ENCODE data around the gene PER2.

Gene PER2

DNA sequence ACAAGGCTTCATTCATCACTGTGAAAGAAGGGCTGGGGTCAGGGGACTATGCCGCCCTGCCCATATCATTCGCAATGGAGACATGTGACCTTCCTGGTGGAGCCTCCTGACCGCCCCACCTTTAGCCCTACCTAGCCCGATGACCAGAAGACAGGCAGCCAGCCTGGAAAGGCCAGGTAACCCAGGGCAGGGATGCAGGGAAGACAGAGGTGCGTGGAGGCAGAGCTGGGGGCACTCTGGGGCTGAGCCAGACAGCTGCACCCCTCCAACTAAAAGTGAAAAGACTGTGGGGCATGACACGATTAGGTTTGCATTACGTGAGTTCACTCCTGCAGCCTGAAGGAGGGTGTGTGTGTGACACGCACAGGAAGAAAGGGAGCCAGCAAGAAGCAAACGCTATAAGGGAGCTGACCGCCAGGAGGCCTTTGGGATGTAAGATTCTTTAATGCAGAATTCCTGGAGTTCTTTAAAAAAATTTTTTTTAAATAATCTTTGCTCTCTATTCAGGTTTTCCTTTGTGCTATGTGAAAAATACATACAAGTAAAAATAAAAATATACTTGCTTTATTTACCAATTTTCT lies 44.8 kb downstream of the PER2 start:
- no peak for DNase-seq

GRCh38 chr2:238242731-238243495 lies 45.5 kb downstream of the PER2 start:
- no peak for DNase-seq

- no peak for DNase-seq
Measured at GRCh38 chr2:238241970-238242369, 46.4 kb downstream of the PER2 start.

GRCh38 chr2:238240757-238241711 lies 47.4 kb downstream of the PER2 start:
- DNase-seq, result peak; percentile 85

DNA sequence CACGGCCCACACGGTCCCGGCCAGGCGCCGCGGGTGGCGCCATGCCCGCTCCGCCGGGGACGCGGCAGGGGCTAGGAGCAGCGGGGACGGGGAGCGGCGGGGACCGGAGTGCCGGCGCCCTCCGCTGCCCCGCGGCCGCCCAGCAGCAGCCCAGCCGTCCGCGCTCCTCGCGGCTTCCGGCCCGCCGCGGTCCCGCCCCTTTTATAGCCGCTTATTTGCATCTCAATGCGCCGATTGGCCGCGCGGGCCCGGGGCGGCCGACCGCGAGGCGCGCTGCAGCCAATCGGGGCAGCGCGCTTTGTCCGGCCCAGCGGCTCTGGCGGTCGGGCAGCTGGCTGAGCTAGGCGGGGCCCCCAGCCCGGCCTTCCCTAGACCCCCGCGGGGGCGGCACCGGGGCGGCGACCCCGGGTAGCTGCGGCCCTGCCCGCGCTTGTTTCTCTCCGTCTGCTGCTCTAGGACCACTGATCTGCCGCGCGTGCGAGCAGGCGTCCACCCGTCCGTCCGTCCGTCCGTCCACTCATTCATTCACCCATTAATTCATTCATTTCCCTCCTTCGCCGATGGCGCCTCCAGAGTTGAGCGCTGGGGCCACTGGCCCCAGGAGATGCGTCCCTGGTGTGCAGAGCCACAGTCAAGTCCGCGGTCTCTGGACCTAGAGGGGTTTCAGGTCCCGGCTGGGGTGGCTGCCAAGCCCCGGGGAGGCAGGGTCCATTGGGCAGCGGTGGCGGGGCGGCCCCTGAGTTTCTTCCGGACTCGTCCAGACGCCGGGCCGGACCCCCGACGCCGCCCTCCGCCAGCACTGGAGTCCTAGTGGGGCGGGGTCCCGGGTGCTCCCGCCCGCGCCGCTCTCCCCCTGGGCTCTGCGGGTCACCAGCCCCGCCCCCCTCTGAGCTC lies 48.3 kb downstream of the PER2 start, which contains the start of gene HES6:
Gene HES6 (minus strand): TSS at position 176 of the 894 bp plus-strand sequence. CDS start 133 bp downstream, at position 43.
- DNase-seq, result peak; percentile 95

DNA sequence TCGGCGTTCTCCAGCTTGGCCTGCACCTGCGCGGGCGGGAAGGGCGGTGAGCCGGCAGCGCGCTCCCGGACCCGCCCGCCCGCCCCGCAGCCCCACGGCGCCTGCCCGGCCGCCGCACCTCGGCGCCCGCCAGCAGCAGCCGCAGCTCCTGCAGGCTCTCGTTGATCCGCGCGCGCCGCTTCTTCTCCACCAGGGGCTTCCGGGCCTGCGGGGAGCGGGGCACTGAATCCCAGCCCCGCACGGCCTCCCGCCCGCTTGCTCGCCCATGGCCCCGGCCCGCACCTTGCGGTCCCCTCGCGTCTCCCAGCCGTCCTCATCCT lies 48.9 kb downstream of the PER2 start:
- peak; percentile 71 for DNase-seq

- DNase-seq, result no peak
Measured at GRCh38 chr2:238238766-238239542, 49.5 kb downstream of the PER2 start.

DNA sequence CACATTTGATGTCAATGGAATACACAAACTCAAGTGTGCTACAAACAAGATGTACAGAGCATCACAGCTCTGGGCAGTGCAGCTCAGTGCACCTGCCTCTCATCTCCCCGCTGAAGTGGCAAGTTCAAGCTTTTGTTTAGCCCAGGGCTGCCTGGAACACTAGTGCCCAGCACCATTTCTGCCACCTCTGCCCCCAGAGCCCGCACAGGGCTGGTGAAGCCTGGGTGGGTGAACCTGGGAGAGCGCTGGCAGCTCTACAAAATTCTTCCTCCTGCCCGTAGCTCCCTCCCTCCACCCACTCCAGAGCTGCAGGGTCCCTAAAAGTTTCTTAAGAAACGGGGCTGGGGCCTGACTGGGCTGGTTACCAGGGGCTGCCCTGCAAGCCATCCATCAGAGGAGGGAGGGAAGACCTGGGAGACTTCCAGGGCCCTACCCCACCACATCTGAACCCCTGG lies 50.1 kb downstream of the PER2 start:
- no peak for DNase-seq

- DNase-seq, result peak; percentile 37
Measured at GRCh38 chr2:238237431-238238135, 50.8 kb downstream of the PER2 start.

DNA sequence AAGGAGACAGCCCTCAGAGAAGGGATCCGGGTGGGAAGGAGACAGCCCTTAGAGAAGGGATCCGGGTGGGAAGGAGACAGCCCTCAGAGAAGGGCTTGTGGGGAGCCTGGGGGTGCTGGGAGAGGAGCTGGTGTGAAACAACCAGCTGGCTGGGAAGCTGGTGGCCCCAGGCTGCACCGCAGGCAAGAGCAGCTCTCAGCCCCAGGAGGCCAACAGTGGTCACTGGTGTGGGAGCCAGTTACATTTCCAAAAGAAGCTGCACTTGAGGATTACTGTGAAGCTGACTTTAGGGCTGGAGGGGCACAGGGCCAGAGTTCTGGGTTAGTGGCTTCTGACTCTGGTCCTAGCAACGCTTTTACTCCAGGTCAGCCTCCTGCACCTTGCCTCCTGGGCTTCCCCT lies 51.8 kb downstream of the PER2 start:
- DNase-seq, result no peak

DNA sequence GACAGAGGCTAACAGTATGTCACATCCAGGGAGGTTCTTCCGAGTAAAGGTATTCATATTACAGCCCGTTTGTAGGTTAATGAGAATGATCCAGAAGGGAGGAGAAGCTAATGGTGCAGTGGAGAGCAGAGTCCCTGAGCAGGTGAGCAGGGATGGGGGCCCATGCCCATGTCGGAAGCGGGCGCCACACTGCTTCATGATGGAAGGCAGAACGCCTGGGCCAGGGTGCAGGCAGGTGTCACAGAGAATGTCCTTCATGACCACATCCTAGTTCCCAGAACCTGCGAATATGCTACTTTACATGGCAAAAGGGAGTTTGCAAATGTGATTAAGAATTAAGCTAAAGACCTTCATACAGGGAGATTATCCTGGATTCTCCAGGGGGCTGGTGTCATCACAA lies 52.6 kb downstream of the PER2 start:
- DNase-seq, result no peak

GRCh38 chr2:238235331-238235732 lies 53.1 kb downstream of the PER2 start:
- peak; percentile 56 for DNase-seq

DNA sequence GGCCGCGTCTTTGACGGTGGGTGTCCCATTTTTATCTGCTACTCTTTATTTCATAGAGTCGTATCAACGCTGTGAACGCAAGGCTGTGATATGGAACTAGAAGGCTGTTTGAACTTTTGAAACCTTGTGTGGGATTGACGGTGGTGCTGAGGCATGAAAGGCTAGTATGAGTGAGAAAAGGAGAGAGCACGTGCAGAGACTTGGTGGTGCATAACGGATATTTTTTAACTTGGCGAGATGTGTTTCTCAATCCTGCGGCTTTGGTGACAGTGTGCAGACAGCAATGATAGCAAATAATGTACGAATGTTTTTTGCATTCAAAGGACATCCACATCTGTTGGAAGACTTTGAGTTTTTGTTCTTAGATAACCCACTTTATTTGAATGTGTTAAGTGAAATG lies 54.8 kb downstream of the PER2 start:
- no peak for DNase-seq

DNA sequence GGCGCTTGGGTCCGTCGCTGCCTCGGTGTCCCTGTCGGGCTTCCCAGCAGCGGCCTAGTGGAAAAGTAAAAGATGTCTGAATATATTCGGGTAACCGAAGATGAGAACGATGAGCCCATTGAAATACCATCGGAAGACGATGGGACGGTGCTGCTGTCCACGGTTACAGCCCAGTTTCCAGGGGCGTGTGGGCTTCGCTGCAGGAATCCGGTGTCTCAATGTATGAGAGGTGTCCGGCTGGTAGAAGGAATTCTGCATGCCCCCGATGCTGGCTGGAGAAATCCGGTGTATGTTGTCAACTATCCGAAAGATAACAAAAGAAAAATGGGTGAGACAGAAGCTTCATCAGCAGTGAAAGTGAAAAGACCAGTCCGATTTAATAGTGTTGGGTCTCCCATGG lies 56.6 kb downstream of the PER2 start:
- no peak for DNase-seq

DNA sequence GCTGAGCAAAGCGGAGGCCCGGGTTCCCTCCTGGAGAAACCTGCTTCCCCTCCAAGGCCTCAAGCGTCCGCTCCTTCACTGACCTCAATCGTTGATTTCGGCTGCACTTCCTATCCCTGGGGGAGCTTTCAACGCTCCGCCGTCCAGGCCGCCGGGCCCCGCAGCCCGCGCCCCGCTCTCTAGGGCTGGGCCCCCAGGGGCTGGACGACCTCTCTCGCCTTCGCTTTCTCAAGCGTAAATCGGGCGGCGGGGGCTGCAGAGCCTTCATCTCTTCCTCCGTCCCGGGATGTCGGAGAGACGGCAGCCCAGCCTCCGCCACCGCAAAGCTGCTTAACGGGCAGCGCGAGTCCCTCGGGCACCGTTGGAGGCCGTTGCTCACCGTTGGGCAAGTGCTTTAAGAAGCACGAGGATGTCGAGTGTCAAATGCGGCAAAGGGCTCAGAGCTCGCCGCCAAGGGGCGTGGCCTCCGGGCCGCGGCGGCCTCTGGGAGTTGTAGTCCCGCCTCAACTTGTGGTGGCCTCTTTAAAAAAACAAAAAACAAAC lies 57.1 kb downstream of the PER2 start:
- DNase-seq, result peak; percentile 79

GRCh38 chr2:238230699-238231098 lies 57.7 kb downstream of the PER2 start:
- DNase-seq, result no peak

DNA sequence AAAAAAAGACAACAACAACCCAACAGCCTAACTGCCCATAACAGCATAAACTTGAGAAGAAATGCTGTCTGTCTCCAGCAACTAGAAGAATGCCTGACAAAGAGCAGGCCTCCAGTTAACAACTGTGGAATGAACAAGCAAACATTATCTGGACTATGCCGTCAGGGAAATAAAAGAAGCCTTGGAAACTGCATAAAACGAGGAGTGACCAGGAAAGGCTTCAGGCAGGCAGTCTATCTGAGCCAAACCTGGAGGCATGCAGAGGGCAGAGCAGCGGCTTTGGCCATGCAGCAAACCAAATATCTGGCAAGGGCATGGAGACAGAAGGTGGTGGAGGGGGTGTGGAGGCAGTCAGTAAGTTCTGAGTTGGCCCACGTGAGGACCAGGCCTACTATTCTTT lies 59.7 kb downstream of the PER2 start:
- no peak for DNase-seq

GRCh38 chr2:238227587-238228032 lies 60.8 kb downstream of the PER2 start:
- DNase-seq, result no peak

DNA sequence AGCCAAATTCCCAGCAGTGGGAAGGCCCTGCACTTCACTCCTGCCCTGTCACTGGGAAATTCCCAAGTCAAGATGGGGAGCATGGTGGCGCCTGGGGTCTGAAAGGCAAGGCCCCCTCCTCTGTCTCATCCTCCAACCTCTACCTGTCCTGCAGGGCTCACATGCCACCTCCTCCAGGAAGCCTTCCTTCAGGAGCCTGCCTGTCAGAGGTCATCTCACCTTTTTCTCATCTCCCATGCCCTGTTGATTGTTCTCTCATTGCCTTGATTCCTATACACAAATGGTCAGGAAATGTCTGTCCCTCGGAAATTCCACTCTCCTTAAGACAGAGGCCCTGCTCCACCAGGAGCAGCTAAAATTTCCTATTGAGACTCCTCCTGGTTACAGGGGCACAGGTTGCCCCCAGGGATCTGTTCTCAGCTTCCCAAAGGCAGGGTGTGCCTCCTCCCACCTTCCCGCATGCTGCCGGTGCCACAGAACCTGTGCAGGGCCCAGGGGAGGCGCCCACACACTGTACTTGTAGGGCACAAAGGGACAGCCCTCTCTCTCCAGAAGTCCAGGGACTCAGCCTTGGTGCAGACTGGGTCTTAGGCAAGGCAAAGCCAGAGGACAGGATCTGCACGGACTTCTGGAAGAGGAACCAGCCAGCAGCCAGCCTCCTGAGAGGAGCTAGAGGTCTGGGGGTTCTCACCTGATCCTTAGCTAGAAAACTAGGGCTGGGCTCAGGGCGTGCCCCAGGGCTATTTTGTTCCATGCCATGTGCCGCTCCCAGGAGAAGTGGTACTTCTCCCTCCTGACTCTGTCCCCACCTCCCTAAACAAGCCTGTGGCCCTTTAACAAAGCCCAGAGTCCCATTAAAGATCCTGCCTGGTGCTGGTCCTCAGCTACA lies 61.5 kb downstream of the PER2 start:
- DNase-seq, result no peak
